ENCODE measurements around the gene MINDY2.

Gene MINDY2

GRCh38 chr15:58748852-58749531, 22.1 kb upstream of the MINDY2 start:
- Histone ChIP-seq H3K36me3 (replicated peaks; ENCODE audit: insufficient read depth, low read length) (0 out of 2 replicates have a peak, but pooled peaks cover 3% of the 10 kb centered on the region), H2AFZ (ENCODE audit: low read length) (peak overlapping the region; percentile 82), H3K9me2 (replicated peaks; ENCODE audit: insufficient read depth, low read length) (no peaks in the 10 kb centered on the region), H3K27ac (ENCODE audit: low read length) (peak overlapping the region; percentile 88), H3K4me2 (ENCODE audit: low read depth, low read length) (peak overlapping the region; percentile 91; the same call in 1 of the 2 replicates), H3K79me2 (ENCODE audit: low read length) (peaks cover 56% of the 10 kb centered on the region), H3K9ac (ENCODE audit: low read length) (peak overlapping the region; percentile 89), H3K27me3 (replicated peaks; ENCODE audit: insufficient read depth, low read length) (no peaks in the 10 kb centered on the region), H3K9me3 (replicated peaks; ENCODE audit: insufficient read depth, low read length) (no peaks in the 10 kb centered on the region), H3K4me3 (ENCODE audit: low read length) (peak overlapping the region; percentile 89), H3K4me1 (ENCODE audit: low read length) (peaks cover 19% of the 10 kb centered on the region), H4K20me1 (ENCODE audit: insufficient read depth, low read length) (peaks cover 9% of the 10 kb centered on the region), H3F3A (ENCODE audit: insufficient read depth, low read length) (peaks cover 23% of the 10 kb centered on the region)
- DNase-seq = no peak
- TF ChIP-seq CTCF (IDR thresholded peaks at IDR 0.05; ENCODE audit: low read length) (no peak), EZH2phosphoT487 (IDR thresholded peaks at IDR 0.05; ENCODE audit: low read length) (no peak), EZH2 (optimal IDR thresholded peaks at IDR 0.05; ENCODE audit: low read depth, low read length) (no peak)

GRCh38 chr15:58749532-58750337, 21.4 kb upstream of the MINDY2 start, which contains the start of gene ADAM10:
ADAM10 (minus strand) TSS chr15:58749707; CDS start chr15:58749534, 173 bp downstream.
- no peaks in the 10 kb centered on the region for H3K9me2 ChIP-seq (replicated peaks; ENCODE audit: insufficient read depth, low read length)
- no peaks in the 10 kb centered on the region for H3K9me3 ChIP-seq (replicated peaks; ENCODE audit: insufficient read depth, low read length)
- 0 out of 2 replicates have a peak, but pooled peaks cover 3% of the 10 kb centered on the region for H3K36me3 ChIP-seq (replicated peaks; ENCODE audit: insufficient read depth, low read length)
- H4K20me1 ChIP-seq (ENCODE audit: insufficient read depth, low read length) = peaks cover 9% of the 10 kb centered on the region
- H3K27me3 ChIP-seq (replicated peaks; ENCODE audit: insufficient read depth, low read length) = no peaks in the 10 kb centered on the region
- H3F3A ChIP-seq (ENCODE audit: insufficient read depth, low read length) = peaks cover 23% of the 10 kb centered on the region
- TF ChIP-seq EZH2 (optimal IDR thresholded peaks at IDR 0.05; ENCODE audit: low read depth, low read length) = no peak
- peak within 1 kb of the TSS; percentile 89 for H3K4me3 ChIP-seq (ENCODE audit: low read length)
- peaks cover 49% of the 10 kb centered on the region for H3K79me2 ChIP-seq (ENCODE audit: low read length)
- peak within 1 kb of the TSS; percentile 89 for H3K9ac ChIP-seq (ENCODE audit: low read length)
- H3K4me1 ChIP-seq (ENCODE audit: low read length) = peaks cover 19% of the 10 kb centered on the region
- H2AFZ ChIP-seq (ENCODE audit: low read length) = peak within 1 kb of the TSS; percentile 82
- peak; percentile 98 for DNase-seq
- H3K4me2 ChIP-seq (ENCODE audit: low read depth, low read length) = peak within 1 kb of the TSS; percentile 91
- H3K27ac ChIP-seq (ENCODE audit: low read length) = peak within 1 kb of the TSS; percentile 88

- Histone ChIP-seq H3K79me2 (ENCODE audit: low read length) (peaks cover 19% of the 10 kb centered on the region), H3K4me3 (ENCODE audit: low read length) (no peak overlapping the region), H3F3A (ENCODE audit: insufficient read depth, low read length) (peaks cover 23% of the 10 kb centered on the region), H3K27ac (ENCODE audit: low read length) (no peak overlapping the region), H3K27me3 (replicated peaks; ENCODE audit: insufficient read depth, low read length) (no peaks in the 10 kb centered on the region), H3K4me1 (ENCODE audit: low read length) (no peaks in the 10 kb centered on the region), H3K36me3 (replicated peaks; ENCODE audit: insufficient read depth, low read length) (no peaks in the 10 kb centered on the region), H3K4me2 (ENCODE audit: low read depth, low read length) (no peak overlapping the region), H3K9ac (ENCODE audit: low read length) (no peak overlapping the region), H3K9me3 (replicated peaks; ENCODE audit: insufficient read depth, low read length) (no peaks in the 10 kb centered on the region), H3K9me2 (replicated peaks; ENCODE audit: insufficient read depth, low read length) (no peaks in the 10 kb centered on the region), H4K20me1 (ENCODE audit: insufficient read depth, low read length) (no peaks in the 10 kb centered on the region), H2AFZ (ENCODE audit: low read length) (no peak overlapping the region)
- no peak for DNase-seq
- TF ChIP-seq EZH2phosphoT487 (IDR thresholded peaks at IDR 0.05; ENCODE audit: low read length) = no peak
- no peak for TF ChIP-seq EZH2 (optimal IDR thresholded peaks at IDR 0.05; ENCODE audit: low read depth, low read length)
- no peak for TF ChIP-seq CTCF (IDR thresholded peaks at IDR 0.05; ENCODE audit: low read length)
Measured at GRCh38 chr15:58752716-58753115, 18.4 kb upstream of the MINDY2 start.
